RPMI7951 (cell line): ENCODE results near the gene COL6A1. TPM values are rescaled to one million over a fixed set of nuclear protein-coding genes. Genes with fewer than 3 reads are reported as not detected.

ENCODE experiments used
- DNase-seq: peaks from one replicate; pipeline ENCODE4 v3.0.0-alpha.2; 2012; ENCODE audit warnings: low read depth
- total RNA-seq: library from RNA; depleted of rRNA; stranded (reverse); fragments of >200 nt; shearing (Covaris generic); gene quantifications from 2 replicates; pipeline ENCODE4 v1.2.3, GENCODE V29; 2014

COL6A1 gene
- total RNA-seq, 1 experiment from 2014 or later = 760 TPM

GRCh38 chr21:45994759-45995685 lies 13.5 kb downstream of the COL6A1 start:
- no peak for DNase-seq

DNA sequence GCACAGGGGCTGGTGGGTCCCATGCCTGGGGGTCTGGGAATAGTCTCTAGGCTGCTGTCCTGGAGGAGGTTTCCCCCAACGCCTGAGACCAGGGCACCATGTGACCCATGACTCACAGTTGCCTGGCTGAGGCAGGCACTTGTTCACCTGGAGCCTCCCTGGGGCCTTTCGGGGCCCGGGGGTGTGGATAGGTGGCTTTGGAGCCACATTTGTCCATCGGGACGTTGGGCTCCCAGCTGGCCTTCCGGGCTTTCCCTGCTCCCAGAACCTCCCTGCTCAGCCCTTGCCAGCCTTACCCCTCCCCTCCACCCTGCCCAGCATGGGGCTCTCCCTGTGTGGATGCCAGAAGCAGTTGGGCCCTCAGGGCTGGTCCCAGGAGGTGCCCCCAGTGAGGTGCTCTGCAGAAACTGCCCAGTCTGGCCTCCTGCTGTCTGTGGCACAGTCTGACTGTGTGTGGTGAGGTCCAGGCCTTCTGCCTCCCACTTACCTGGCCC lies 14.2 kb downstream of the COL6A1 start:
- peak; percentile 48 for DNase-seq

GRCh38 chr21:45996311-45997204 lies 15.0 kb downstream of the COL6A1 start:
- DNase-seq = no peak

GRCh38 chr21:45997205-45997494 lies 15.6 kb downstream of the COL6A1 start:
- DNase-seq = no peak

DNA sequence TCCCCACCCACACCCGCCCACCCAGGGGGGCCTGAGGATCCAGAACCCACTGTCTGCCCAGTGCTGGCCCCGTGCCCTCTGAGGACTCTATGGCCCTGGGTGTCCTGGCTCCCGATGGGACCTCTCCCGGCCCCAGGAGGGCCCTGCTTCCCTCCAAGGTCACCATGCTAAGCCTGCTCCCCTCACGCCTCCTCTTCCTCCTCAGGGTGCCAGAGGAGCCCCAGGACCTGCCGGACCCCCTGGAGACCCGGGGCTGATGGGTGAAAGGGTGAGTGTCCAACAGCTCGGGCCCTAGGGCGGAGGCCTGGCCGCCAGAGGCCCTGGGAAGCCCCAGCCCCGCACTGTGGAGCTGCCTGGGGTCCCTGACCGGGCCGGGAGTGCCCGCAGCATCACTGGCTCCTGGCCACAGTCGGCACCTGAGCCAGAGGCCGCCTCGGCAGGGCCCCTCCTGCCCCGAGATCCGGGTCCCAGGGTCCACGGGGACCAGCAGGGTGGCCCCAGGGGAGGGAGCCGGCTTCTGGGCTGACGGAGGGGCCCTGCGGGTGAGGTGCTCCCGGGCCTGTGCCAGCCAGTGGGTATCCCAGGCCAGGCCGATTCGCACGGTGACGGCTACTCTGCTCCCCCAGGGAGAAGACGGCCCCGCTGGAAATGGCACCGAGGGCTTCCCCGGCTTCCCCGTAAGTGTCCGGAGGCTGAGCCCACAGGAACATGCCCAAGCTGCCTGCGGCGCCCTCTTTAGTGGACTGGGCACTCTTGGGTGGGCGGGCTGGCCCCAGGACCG lies 16.1 kb downstream of the COL6A1 start:
- no peak for DNase-seq

DNA sequence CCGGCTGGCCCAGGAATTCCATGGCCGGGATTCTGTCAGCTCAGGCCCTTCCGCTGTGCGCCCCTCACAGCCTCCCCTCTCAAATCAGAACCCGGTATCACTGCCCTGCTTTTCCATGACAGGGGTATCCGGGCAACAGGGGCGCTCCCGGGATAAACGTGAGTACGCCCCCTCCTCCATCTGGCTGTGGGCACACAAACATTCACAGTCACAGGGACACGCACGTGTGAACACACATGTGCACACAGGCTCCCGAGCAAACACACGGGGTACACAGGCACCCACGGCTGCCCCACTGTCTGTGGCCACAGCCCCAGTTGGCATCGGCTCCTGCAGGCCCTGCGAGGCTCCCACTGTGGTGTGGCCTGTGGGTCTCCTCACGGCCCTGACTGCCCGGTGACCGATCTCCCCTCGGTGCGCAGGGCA lies 16.7 kb downstream of the COL6A1 start:
- DNase-seq = no peak

DNA sequence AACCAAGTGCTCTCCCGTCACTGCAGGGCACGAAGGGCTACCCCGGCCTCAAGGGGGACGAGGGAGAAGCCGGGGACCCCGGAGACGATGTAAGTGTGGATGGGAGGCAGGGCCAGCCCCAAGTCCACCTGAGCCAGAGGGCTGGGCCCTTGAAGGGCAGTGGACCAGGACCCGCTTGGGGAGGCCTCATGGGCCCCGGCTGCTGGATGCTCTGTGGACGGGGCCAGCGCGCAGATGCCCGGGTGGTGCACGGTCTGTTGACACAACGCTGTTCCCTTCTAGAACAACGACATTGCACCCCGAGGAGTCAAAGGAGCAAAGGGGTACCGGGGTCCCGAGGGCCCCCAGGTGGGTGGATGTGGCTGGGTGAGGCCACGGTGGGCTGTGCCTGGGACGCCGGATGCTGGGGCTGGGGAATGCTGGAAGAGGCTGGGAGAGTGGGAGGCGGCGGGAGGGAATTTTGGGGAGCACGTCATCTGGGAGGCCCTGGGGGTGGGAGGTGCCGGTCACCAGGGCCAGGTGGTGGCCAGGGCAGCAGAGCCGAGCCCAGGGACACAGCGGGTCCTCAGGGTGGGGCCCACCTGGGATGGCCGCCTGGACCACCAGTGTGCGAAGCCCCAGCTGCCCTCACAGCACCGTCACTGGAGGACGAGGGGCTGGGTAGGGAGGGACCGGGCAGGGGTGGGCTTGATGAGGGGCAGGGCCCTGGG lies 17.5 kb downstream of the COL6A1 start:
- DNase-seq = no peak

GRCh38 chr21:45999581-46000181 lies 18.1 kb downstream of the COL6A1 start:
- DNase-seq = no peak

DNA sequence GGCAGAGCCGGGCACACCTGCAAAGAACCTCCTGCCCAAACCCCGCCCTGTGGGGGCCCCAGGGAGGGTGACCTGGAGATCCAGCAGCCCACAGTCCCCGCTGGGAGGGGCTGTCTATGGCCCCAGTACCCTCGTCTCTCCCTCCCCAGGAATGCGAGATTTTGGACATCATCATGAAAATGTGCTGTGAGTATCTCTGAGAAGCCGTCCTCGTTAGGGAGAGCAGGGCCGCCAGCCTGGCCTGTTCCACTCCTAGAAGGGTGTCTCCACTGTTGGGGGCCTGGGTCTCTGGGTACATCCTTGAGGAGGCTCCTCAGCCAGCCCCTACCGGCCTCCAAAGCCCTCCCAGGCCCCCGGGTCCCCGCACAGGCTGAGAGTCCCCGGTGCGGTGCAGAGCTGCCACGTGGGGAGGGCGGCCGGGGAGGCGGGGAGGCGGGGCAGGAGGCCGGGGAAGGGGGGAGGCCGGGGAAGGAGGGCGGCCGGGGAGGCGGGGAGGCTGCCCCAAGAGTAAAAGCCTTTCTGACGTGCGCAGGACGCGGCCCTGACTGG lies 18.7 kb downstream of the COL6A1 start:
- DNase-seq = no peak

DNA sequence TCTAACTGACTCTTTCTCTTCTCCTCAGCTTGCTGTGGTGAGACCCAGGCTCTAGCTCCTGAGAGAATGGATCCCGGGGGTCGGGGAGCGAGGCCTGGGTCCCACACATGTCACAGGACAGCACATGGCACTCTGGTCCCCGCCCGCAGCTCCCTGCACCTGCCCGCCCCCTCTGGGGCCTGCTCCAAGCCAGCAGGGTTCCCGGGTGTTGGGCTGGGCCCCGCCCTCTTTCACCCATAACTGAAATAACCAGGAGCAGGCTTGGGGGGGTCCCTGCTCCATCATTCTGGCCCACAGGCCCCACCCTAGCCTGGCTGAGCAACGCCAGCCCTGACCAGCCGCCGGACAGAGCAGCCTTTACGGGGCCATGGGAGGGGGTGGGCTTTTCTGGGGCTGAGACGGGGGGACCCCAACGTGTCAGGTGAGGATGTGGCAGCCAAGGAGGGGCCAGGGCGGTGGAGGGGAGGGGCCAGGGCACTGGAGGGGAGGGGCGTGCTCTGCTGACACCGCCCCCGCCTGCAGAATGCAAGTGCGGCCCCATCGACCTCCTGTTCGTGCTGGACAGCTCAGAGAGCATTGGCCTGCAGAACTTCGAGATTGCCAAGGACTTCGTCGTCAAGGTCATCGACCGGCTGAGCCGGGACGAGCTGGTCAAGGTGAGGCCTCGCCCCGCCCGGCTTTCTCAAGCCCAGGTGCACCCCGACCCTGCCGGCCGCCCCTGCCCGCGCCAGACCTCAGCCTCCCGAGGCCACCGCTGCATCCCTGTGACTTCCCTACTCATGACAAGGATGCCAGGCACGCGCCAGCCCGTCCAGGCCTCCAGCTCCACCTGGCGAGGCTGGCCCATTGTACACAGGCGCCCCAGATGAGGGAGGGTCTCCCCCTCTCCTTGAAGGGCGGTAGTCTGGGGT lies 19.4 kb downstream of the COL6A1 start:
- no peak for DNase-seq

DNA sequence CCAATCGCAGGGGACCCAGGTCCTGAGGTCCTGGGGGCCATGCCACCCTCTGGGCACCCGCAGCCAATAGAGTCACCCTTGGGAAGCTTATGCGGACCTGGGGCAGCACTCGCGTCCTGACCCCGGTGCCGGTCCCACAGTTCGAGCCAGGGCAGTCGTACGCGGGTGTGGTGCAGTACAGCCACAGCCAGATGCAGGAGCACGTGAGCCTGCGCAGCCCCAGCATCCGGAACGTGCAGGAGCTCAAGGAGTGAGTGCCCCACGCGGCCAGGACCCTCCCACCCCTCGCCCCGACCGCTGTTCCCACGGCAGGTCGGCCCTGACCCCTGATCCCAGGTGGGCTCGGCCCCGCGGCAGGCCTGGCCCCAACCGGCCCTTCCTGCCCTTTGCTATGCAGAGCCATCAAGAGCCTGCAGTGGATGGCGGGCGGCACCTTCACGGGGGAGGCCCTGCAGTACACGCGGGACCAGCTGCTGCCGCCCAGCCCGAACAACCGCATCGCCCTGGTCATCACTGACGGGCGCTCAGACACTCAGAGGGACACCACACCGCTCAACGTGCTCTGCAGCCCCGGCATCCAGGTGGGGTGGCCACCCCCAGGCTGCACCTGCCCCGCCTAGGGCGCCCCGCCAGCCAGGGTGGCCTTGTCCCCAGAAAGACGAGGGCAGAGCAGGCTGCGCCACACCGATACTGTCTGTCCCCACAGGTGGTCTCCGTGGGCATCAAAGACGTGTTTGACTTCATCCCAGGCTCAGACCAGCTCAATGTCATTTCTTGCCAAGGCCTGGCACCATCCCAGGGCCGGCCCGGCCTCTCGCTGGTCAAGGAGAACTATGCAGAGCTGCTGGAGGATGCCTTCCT lies 20.5 kb downstream of the COL6A1 start:
- no peak for DNase-seq

- DNase-seq = no peak
Observed at GRCh38 chr21:46002841-46003574, 21.4 kb downstream of the COL6A1 start.

DNA sequence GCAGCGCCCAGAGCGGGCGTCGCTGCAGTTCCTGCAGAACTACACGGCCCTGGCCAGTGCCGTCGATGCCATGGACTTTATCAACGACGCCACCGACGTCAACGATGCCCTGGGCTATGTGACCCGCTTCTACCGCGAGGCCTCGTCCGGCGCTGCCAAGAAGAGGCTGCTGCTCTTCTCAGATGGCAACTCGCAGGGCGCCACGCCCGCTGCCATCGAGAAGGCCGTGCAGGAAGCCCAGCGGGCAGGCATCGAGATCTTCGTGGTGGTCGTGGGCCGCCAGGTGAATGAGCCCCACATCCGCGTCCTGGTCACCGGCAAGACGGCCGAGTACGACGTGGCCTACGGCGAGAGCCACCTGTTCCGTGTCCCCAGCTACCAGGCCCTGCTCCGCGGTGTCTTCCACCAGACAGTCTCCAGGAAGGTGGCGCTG lies 22.0 kb downstream of the COL6A1 start:
- DNase-seq = no peak

GRCh38 chr21:46004168-46004861 lies 22.7 kb downstream of the COL6A1 start:
- no peak for DNase-seq

DNA sequence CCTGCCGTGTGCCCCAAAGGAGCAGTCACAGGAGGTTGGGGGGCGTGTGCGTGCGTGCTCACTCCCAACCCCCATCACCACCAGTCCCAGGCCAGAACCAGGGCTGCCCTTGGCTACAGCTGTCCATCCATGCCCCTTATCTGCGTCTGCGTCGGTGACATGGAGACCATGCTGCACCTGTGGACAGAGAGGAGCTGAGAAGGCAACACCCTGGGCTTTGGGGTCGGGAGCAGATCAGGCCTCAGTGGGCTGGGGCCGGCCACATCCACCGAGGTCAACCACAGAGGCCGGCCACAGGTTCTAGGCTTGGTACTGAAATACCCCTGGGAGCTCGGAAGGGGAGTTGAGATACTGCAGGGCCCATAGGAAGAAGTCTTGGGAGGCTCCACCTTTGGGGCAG lies 23.5 kb downstream of the COL6A1 start:
- no peak for DNase-seq

- DNase-seq = no peak
Observed at GRCh38 chr21:46005481-46005881, 23.9 kb downstream of the COL6A1 start.
